Activated CD8-positive, alpha-beta memory T cell treated with anti-CD3 and anti-CD28 coated beads for 24 hours (primary cell): Measurements from ENCODE around the gene IGSF9B.
A peak's percentile ranks its signal among the peaks of the same experiment; 100 is the strongest.

Experiments used
- DNase-seq: peaks from one replicate; pipeline ENCODE4 v3.0.0-alpha.2; 2020

IGSF9B gene

DNA sequence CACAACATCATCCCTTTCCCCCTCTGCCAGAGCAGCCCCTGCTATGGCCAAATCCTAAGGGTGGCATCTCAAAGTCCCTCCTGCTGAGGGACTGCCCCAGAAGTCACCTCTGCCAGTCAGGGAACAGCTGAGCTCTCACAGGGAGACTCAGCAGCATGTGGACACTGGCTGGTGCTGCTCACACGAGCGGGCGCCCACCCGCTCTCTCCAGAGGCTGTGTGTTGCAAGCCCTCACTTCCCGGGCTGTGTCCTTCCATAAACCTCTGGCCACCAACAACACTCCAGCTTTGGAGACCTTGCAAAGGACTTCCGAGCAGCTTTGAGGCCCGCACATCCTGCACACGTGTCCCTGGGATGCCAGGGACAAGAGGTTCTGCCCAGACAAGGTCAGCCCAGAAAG, 2.8 kb downstream of the IGSF9B start:
- no peak for DNase-seq

GRCh38 chr11:133953547-133953946, 3.2 kb downstream of the IGSF9B start:
- DNase-seq, result no peak

DNA sequence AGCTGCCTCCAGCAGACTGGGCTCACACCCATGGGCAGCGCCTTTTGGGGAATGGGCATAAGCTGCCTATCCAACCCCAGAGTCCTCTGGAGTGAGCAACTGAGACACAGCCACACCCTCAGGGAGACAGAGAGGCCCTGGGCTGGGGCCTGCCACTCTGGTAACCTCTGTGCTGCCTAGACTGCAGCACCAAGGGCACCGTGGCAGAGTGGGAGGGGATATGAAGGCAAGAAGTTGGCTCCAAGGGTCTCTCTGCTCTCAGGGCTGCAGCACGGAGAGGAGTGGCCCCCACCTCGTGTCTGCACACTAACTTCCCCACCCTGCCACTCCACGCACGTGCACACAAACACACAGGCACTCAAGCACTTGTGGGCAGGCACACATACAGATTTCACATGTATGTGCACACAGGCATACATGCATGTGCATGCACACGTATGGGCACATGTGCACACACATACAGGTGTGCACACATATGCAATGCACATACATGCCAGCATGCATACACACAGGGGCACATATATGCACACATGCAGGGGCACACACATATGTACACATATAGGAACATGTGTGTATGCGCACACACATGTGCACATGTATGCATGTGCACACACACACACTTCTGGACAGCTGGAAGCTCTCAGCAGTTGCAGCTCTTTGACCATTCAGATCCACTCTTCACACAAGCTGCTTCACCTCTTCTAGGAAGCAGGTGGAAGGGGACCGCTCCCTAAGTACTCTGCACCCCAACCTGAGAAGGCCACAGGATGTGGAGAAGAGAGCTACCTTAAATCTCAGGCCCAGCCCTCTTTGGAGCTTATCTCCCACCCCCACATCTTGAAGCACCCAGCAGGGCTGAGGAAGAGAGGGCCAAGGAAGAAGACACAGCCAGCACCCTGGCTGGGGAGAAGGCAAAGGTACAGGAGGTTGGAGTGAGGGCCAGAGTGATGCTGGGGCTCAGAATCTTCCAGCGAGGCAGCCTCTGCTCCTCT, 4.3 kb downstream of the IGSF9B start:
- DNase-seq, result no peak

- DNase-seq, result no peak
Observed at GRCh38 chr11:133951327-133952198, 5.2 kb downstream of the IGSF9B start.

- DNase-seq, result no peak
Observed at GRCh38 chr11:133950874-133951326, 5.9 kb downstream of the IGSF9B start.

GRCh38 chr11:133950421-133950820, 6.3 kb downstream of the IGSF9B start:
- DNase-seq, result no peak

DNA sequence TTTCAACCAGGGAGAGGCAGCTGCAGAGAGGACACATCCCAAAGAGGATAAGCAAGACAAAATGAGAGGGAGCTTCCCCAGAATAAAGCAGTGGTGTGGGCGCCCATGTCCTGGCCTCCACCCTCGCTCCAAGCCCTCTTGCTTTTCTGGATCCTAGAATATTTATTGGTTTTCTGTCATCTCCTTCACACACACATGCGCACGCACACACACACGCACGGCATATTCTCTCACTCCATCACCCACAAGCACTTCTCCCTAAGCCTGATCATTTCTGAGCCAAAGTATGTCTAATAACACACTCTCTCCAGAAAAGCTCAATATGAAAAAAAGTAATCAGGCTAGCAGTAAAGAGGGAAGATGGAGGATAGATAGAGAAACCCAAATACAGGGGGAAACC, 7.6 kb downstream of the IGSF9B start:
- DNase-seq, result no peak

- no peak for DNase-seq
Observed at GRCh38 chr11:133948711-133949110, 8.1 kb downstream of the IGSF9B start.

GRCh38 chr11:133947321-133947756, 9.4 kb downstream of the IGSF9B start:
- DNase-seq, result peak; percentile 81

DNA sequence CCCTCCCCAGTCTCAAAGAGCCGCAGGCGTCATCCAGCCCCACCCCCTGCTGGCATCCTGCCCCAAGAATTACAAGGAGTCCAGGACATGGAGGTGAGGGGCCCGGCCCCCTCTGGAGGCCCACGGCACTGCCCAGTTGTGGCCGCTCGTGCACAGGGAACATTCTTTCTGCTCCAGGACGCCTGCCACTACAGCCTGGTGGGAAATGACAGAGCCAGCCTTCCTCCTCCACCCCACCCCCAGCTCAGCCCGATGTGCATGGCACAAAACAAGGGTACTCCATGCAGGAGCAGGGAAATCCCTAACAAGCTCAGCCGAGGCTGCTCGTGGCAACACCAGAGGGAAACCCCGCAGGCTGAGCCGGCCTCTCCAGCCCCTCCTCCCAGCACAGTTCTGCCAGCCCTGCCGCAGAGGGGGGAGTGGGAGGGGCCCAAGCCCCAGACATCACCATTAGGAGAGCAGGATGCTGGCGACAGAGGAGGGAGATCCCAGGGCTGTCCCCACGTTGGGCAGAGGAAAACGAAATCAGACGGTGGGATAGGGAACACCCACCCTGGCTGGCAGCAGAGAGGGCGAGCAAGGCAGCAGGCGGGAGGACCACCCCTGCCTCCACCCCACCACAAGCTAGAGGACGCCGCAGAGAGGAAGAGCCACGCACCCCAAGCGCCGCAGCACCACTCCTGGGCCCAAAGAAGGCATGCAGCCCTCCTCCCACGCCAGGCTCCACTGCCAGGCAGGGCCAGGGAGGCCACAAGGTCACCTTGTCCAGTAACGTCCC, 10.0 kb downstream of the IGSF9B start:
- no peak for DNase-seq

GRCh38 chr11:133946051-133946450, 10.7 kb downstream of the IGSF9B start:
- DNase-seq, result no peak

- DNase-seq, result peak; percentile 91
Observed at GRCh38 chr11:133945087-133945974, 11.4 kb downstream of the IGSF9B start.

DNA sequence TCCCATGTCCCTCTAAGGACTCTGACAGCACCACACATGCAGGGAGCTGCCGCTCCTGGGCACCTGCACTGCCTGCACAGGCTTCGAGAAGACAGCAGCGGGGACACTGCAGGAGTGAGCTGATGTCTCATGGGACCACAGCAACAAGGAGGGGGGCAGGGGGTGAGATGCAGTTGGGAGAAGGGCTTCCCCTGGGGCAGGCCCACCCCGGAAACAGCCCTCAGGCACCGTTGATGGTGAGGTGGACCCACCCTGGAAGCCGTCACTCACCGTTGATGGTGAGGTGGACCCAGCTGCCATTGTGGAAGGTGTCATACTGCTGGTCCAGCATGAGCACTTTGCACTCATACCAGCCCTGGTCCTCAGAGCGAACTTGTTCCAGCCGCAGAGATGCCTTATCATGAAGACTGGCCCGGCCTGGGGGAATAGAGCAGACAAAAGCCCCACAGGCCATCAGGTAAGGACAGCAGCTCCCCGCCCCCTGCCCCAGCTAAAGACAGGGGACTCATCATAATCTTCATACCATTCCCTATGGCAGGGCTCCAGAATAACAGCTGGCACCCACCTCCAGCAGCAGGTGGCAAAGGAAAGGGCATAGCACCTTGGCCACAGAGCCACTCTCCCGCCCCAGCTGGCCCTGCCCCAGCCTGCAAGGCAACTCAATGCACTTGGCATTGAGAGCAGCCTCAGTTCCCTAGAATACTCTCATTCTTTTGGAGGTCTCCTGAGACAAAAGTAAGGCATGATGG, 12.6 kb downstream of the IGSF9B start:
- DNase-seq, result no peak

- DNase-seq, result no peak
Observed at GRCh38 chr11:133942577-133942976, 14.2 kb downstream of the IGSF9B start.

DNA sequence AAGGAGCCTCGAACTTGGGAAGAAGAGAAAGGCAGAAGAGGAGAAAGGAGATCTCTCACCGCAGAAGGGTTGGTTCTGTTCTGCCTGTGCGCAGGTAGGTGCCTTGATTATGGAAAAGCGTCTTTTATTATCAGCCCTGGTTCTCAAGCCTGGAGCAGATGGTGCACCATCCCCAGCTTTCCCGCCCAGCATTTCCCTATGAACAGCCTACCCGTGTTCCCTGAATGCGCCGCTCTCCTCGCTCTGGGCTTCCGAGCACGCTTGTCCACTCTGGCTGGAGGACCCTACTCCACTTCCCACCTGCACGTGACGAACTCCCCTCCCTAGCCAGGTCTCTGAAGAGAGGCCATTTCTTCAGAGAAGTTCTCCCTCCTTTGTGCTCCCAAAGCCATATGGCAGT, 15.2 kb downstream of the IGSF9B start:
- no peak for DNase-seq

DNA sequence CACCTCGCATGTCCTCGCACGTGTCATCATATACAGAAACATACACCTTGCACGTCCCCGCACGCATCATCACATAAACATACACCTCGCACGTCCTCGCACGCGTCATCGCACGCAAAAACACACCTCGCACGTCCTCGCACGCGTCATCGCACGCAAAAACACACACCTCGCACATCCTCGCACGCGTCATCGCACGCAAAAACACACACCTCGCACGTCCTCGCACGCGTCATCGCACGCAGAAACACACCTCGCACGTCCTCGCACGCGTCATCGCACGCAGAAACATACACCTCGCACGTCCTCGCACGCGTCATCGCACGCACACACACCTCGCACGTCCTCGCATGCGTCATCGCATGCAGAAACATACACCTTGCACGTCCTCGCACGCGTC, 16.7 kb downstream of the IGSF9B start:
- DNase-seq, result no peak

- no peak for DNase-seq
Observed at GRCh38 chr11:133939558-133939957, 17.2 kb downstream of the IGSF9B start.

DNA sequence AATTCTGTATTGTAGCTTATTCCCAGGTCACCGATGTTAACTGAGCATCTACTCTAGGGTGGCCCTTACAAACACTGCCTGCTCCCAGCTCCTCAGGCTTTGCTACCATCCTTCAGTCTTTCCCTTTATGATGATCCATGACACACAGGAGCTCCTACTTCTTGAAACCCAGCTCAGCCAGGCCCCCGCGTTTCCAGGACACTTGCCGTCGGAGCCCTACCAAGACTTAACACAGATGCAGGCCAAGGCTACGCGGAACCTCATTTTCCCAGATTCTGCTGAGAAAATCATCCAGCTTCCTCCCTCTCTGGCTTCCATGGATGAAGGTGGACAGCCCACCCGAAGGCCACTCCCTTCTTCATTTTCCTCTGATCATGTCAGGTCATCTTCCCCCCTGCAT, 18.6 kb downstream of the IGSF9B start:
- DNase-seq, result no peak

DNA sequence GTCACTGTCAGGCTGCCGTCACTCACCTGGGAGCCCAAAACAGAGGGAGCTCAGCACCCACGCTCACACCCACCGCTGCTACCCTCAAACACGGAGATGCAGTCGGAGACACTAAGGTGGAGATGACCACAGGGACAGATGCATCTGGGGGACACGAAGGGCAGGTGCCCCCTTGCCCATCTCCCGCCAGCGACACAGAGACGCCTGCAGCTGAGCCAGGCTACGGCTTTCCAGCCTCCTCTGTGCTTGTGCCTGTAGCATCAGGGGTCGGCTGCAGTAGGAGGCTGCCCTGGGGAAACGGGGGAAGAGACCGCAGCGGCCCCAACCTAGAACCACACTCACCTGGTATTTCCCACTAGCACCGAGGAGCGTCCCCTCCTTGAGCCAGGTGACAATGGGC, 19.3 kb downstream of the IGSF9B start:
- no peak for DNase-seq

GRCh38 chr11:133937015-133937414, 19.8 kb downstream of the IGSF9B start:
- DNase-seq, result no peak

DNA sequence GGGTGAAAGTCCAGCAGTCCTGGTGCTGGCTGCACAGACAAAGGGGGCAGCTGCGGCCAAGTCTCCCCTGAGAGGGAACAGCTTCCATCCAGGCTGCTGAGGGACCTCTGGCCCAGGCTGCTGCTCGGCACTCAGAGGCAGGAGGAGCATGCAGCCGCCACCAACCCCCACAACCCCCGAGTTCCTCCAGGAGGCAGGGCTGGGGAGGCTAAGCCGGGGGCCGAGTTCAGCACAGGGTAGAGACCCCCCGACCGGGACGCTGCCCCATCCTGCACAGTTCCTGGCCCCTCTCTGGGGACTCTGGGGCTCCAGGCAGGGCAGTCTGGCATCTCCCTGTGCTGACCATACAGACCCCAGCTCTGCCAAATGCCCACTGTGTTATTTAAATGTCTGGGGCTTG, 20.2 kb downstream of the IGSF9B start:
- no peak for DNase-seq
